ENCODE results near the gene FAM174B. TPM values are rescaled to one million over a fixed set of nuclear protein-coding genes. Genes with fewer than 3 reads are reported as not detected.

Gene FAM174B
- total and polyA plus RNA-seq, 4 donors, result 19.0 to 59.6 (median 42.3) TPM

DNA sequence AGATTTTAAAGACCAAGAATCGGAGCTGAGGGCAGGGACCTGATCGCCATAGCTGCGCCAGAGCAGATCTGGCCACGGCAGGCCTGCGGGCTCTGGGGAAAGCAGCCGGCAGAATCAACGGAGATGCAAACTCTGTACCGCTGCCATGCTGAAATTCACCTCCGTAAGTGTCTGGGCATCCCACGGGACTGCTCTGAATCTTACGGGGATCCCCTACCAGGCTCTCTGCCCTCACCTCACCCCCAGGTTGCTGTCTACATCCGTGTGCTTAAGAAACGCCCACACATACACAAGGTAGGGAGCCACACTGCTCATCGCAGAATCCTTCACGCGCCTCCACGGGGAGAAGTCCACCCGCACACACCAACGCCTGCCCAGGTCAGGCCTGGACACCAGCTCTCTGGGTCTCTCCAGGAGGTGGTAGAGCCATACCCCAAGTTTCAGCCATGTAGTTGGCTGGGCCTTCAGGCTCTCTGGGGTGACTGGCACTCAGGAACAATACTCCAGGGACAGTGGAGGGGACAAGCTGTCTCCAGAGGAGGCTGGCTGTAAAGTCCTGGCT is 33.5 kb downstream of the FAM174B start:
- no peak overlapping the region for H3K9ac ChIP-seq (ENCODE audit: insufficient read depth in 1 of 2, low read length in 2 of 2)
- H3K36me3 ChIP-seq (ENCODE audit: control insufficient read depth in 4 of 4, insufficient read depth in 4 of 4, low read length in 4 of 4), result peaks cover 0 to 8% (median 2%) of the 10 kb centered on the region in 4 donors
- H3K4me3 ChIP-seq, result no peak overlapping the region
- no peak overlapping the region for H3K27ac ChIP-seq (ENCODE audit: low read depth in 1 of 2, low read length in 1 of 2)
- peaks cover 10 to 36% (median 29%) of the 10 kb centered on the region in 5 donors for H3K4me1 ChIP-seq (ENCODE audit: control insufficient read depth in 5 of 5, insufficient read depth in 5 of 5, low read length in 5 of 5)
- TF ChIP-seq, protein P1, sequence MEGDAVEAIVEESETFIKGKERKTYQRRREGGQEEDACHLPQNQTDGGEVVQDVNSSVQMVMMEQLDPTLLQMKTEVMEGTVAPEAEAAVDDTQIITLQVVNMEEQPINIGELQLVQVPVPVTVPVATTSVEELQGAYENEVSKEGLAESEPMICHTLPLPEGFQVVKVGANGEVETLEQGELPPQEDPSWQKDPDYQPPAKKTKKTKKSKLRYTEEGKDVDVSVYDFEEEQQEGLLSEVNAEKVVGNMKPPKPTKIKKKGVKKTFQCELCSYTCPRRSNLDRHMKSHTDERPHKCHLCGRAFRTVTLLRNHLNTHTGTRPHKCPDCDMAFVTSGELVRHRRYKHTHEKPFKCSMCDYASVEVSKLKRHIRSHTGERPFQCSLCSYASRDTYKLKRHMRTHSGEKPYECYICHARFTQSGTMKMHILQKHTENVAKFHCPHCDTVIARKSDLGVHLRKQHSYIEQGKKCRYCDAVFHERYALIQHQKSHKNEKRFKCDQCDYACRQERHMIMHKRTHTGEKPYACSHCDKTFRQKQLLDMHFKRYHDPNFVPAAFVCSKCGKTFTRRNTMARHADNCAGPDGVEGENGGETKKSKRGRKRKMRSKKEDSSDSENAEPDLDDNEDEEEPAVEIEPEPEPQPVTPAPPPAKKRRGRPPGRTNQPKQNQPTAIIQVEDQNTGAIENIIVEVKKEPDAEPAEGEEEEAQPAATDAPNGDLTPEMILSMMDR (IDR thresholded peaks at IDR 0.05; ENCODE audit: control extremely low read depth, extremely low read depth), result no peak
- H3K27me3 ChIP-seq (ENCODE audit: control insufficient read depth in 3 of 3, insufficient read depth in 3 of 3, low read length in 2 of 3), result no peaks in the 10 kb centered on the region
- DNase-seq (no peak), ATAC-seq (ENCODE audit: insufficient read depth, low FRiP score) (no peak)
- H3K9me3 ChIP-seq (ENCODE audit: control insufficient read depth in 4 of 4, insufficient read depth in 3 of 4, low read length in 3 of 4), result no peaks in the 10 kb centered on the region
- 95% methylated on average over 19 of the region's 19 CpGs for WGBS, 2 donors

DNA sequence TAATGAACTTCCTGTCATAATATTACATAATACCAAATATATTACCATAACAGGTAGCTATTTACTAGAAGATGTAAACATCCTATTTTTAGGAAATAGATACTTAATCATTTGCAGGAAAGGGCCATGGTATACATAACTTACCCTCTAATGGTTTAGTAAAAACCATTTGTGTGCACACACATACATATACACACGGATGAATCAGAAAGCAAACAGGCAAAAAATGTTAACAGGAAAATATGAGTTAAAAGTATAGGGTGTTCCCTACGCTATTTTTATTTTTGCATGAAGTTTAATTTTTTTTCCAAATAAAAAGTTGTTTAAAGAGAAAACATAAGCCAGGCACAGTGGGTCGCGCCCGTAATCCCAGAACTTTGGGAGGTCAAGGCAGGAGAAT is 34.6 kb downstream of the FAM174B start:
- Histone ChIP-seq H3K9me3 (ENCODE audit: control insufficient read depth in 4 of 4, insufficient read depth in 3 of 4, low read length in 3 of 4) (peaks cover 0 to 2% (median 0%) of the 10 kb centered on the region in 4 donors), H3K27ac (ENCODE audit: low read depth in 1 of 2, low read length in 1 of 2) (no peak overlapping the region), H3K9ac (ENCODE audit: insufficient read depth in 1 of 2, low read length in 2 of 2) (no peak overlapping the region), H3K36me3 (ENCODE audit: control insufficient read depth in 4 of 4, insufficient read depth in 4 of 4, low read length in 4 of 4) (peaks cover 0 to 8% (median 2%) of the 10 kb centered on the region in 4 donors), H3K4me1 (ENCODE audit: control insufficient read depth in 5 of 5, insufficient read depth in 5 of 5, low read length in 5 of 5) (peaks cover 11 to 41% (median 33%) of the 10 kb centered on the region in 5 donors), H3K4me3 (no peak overlapping the region), H3K27me3 (ENCODE audit: control insufficient read depth in 3 of 3, insufficient read depth in 3 of 3, low read length in 2 of 3) (no peaks in the 10 kb centered on the region)
- WGBS, 2 donors, result 93 to 94% methylated on average over 5 of the region's 5 CpGs
- DNase-seq, result no peak
- ATAC-seq (ENCODE audit: insufficient read depth, low FRiP score), result no peak
- TF ChIP-seq, protein P1 (IDR thresholded peaks at IDR 0.05; ENCODE audit: control extremely low read depth, extremely low read depth), result no peak

GRCh38 chr15:92619145-92620101 is 36.2 kb downstream of the FAM174B start:
- H3K4me3 ChIP-seq, result no peak overlapping the region
- H3K27ac ChIP-seq (ENCODE audit: low read depth in 1 of 2, low read length in 1 of 2), result peak overlapping the region in 1 of 2 donors; percentile 64
- TF ChIP-seq, protein P1 (IDR thresholded peaks at IDR 0.05; ENCODE audit: control extremely low read depth, extremely low read depth), result no peak
- H3K27me3 ChIP-seq (ENCODE audit: control insufficient read depth in 3 of 3, insufficient read depth in 3 of 3, low read length in 2 of 3), result no peaks in the 10 kb centered on the region
- WGBS, 2 donors, result 83 to 89% methylated on average over 12 of the region's 12 CpGs
- ATAC-seq (ENCODE audit: insufficient read depth, low FRiP score) (no peak), DNase-seq (peak; percentile 64 to 95 (median 86))
- H3K9me3 ChIP-seq (ENCODE audit: control insufficient read depth in 4 of 4, insufficient read depth in 3 of 4, low read length in 3 of 4), result peaks cover 0 to 2% (median 0%) of the 10 kb centered on the region in 4 donors
- peaks cover 0 to 8% (median 2%) of the 10 kb centered on the region in 4 donors for H3K36me3 ChIP-seq (ENCODE audit: control insufficient read depth in 4 of 4, insufficient read depth in 4 of 4, low read length in 4 of 4)
- H3K4me1 ChIP-seq (ENCODE audit: control insufficient read depth in 5 of 5, insufficient read depth in 5 of 5, low read length in 5 of 5), result peaks cover 2 to 33% (median 24%) of the 10 kb centered on the region in 5 donors
- H3K9ac ChIP-seq (ENCODE audit: insufficient read depth in 1 of 2, low read length in 2 of 2), result no peak overlapping the region
